Ascending aorta (tissue), 2 donors: ENCODE results near the gene DYSF. TPM values are rescaled to one million over a fixed set of nuclear protein-coding genes. Genes with fewer than 3 reads are reported as not detected.

Source experiments
- DNase-seq, 2 donors: peaks; one replicate each; pipeline ENCODE4 v3.0.0-alpha.2; 2019; ENCODE audit warnings: low spot score in 2 of 2
- H3K27ac ChIP-seq, 2 donors: fragments of 200-600 bp; sonication (generic); one replicate each; pipeline ENCODE4 v1.5.1; 2016 to 2017; ENCODE audit warnings: mild to moderate bottlenecking in 1 of 2
- H3K27me3 ChIP-seq: fragments of 200-600 bp; sonication (generic); one replicate; pipeline ENCODE4 v1.5.1; 2017
- H3K36me3 ChIP-seq, 2 donors: fragments of 200-600 bp; sonication (generic); one replicate each; pipeline ENCODE4 v1.5.1; 2016
- H3K4me1 ChIP-seq, 2 donors: fragments of 200-600 bp; sonication (generic); one replicate each; pipeline ENCODE4 v1.5.1; 2016 to 2017; ENCODE audit warnings: mild to moderate bottlenecking in 1 of 2
- H3K4me3 ChIP-seq, 2 donors: fragments of 200-600 bp; sonication (generic); one replicate each; pipeline ENCODE4 v1.5.1; 2016 to 2017; ENCODE audit warnings: mild to moderate bottlenecking in 1 of 2
- H3K9me3 ChIP-seq, 2 donors: fragments of 200-600 bp; sonication (generic); one replicate each; pipeline ENCODE4 v1.5.1; 2016
- CTCF ChIP-seq, 3 experiments: fragments of 200-600 bp in 2 of 3; fragments of 450-650 bp in 1 of 3; sonication (generic) in 2 of 3; IDR thresholded peaks; one replicate each; pipeline ENCODE4 v1.5.1; 2016 to 2019; ENCODE audit warnings: antibody characterized with exemption in 3 of 3, mild to moderate bottlenecking in 1 of 3, moderate library complexity in 1 of 3
- intact Hi-C: fragments of 100-400 bp; cut with DNase I; formaldehyde crosslinking; loops from one replicate; pipeline ENCODE4 v1.15.1; 2023
- total RNA-seq: library from RNA; depleted of rRNA; stranded (reverse); fragments of >200 nt; gene quantifications from one replicate; pipeline ENCODE4 v1.1.0, GENCODE V29; 2016

Gene DYSF
- total RNA-seq, 1 donor from 2014 or later = 58.3 TPM

GRCh38 chr2:71671203-71671854 is 218.0 kb downstream of the DYSF start:
- Histone ChIP-seq H3K9me3 (no peaks in the 10 kb centered on the region), H3K27me3 (no peaks in the 10 kb centered on the region), H3K4me1 (no peaks in the 10 kb centered on the region), H3K27ac (no peak overlapping the region), H3K36me3 (no peaks in the 10 kb centered on the region), H3K4me3 (no peak overlapping the region)
- no peak for TF ChIP-seq CTCF (IDR thresholded peaks at IDR 0.05)
- intact Hi-C loops = no loop called here
- DNase-seq = peak in 1 of 2 donors; percentile 38

- DNase-seq = peak in 1 of 2 donors; percentile 57
- no peaks in the 10 kb centered on the region for H3K27me3 ChIP-seq
Measured at GRCh38 chr2:71671895-71672825, 218.8 kb downstream of the DYSF start.

GRCh38 chr2:71672826-71673795 is 219.8 kb downstream of the DYSF start:
- intact Hi-C loops = no loop called here
- Histone ChIP-seq H3K4me1 (no peaks in the 10 kb centered on the region), H3K4me3 (no peak overlapping the region), H3K36me3 (no peaks in the 10 kb centered on the region), H3K27ac (no peak overlapping the region), H3K9me3 (no peaks in the 10 kb centered on the region), H3K27me3 (no peaks in the 10 kb centered on the region)
- DNase-seq = peak in 1 of 2 donors; percentile 24
- no peak for TF ChIP-seq CTCF (IDR thresholded peaks at IDR 0.05)

More at GRCh38 chr2:71671895-71672825, 218.8 kb downstream of the DYSF start:
- Histone ChIP-seq H3K4me3 (no peak overlapping the region), H3K27ac (no peak overlapping the region), H3K36me3 (no peaks in the 10 kb centered on the region), H3K4me1 (no peaks in the 10 kb centered on the region), H3K9me3 (no peaks in the 10 kb centered on the region)
- intact Hi-C loops = no loop called here
- TF ChIP-seq CTCF (IDR thresholded peaks at IDR 0.05) = peak in 2 of 3 experiments; percentile 9 to 16

GRCh38 chr2:71674158-71674851 is 220.9 kb downstream of the DYSF start:
- no peak overlapping the region for H3K27ac ChIP-seq
- H3K36me3 ChIP-seq = no peaks in the 10 kb centered on the region
- intact Hi-C loops = no loop called here
- DNase-seq = peak in 1 of 2 donors; percentile 39
- no peaks in the 10 kb centered on the region for H3K27me3 ChIP-seq
- no peaks in the 10 kb centered on the region for H3K9me3 ChIP-seq
- no peaks in the 10 kb centered on the region for H3K4me1 ChIP-seq
- H3K4me3 ChIP-seq = no peak overlapping the region
- no peak for TF ChIP-seq CTCF (IDR thresholded peaks at IDR 0.05)

GRCh38 chr2:71675296-71675695 is 221.9 kb downstream of the DYSF start:
- H3K4me3 ChIP-seq = no peak overlapping the region
- no peak for TF ChIP-seq CTCF (IDR thresholded peaks at IDR 0.05)
- no peaks in the 10 kb centered on the region for H3K27me3 ChIP-seq
- no peaks in the 10 kb centered on the region for H3K36me3 ChIP-seq
- DNase-seq = peak in 1 of 2 donors; percentile 35
- intact Hi-C loops = no loop called here
- H3K4me1 ChIP-seq = no peaks in the 10 kb centered on the region
- H3K27ac ChIP-seq = no peak overlapping the region
- H3K9me3 ChIP-seq = no peaks in the 10 kb centered on the region
